Sigmoid colon (tissue), 4 donors: ENCODE data around the gene PCID2.

Experiments used
- POLR2A ChIP-seq, 2 donors: fragments of 450-650 bp; IDR thresholded peaks; one replicate each; pipeline ENCODE4 v1.6.1; 2016; ENCODE audit warnings: antibody characterized with exemption in 2 of 2, mild to moderate bottlenecking in 2 of 2, moderate library complexity in 2 of 2
- POLR2AphosphoS5 ChIP-seq, 4 donors: sonication (generic); formaldehyde crosslinking; IDR thresholded peaks; one replicate each; pipeline ENCODE4 v1.6.1; 2017; ENCODE audit warnings: antibody characterized with exemption in 4 of 4
- TF ChIP-seq, protein P1 (sequence below), 4 experiments: fragments of 450-650 bp in 3 of 4; fragments of 200-600 bp in 1 of 4; IDR thresholded peaks; one replicate each; pipeline ENCODE4 v1.5.1; 2016 to 2019; ENCODE audit warnings: antibody characterized with exemption in 4 of 4, mild to moderate bottlenecking in 3 of 4, moderate library complexity in 2 of 4

DNA sequence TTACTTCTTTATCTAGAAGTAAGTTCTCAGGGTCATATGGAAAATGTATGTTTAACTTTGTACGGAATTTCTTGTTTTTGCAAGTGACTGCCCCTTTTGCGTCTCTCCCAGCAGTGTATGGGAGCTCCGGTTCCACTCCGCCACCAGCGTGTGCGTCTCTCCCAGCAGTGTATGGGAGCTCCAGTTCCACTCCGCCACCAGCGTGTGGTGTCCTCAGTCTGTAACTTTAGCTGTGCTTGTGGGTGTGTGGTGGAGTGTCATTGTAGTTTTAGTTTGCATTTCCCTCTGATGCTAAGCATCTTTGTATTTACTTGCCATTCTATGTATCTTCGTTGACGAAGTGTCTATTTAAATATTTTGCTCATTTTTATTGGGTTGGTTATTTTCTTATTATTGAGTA lies 3.3 kb upstream of the PCID2 start:
- TF ChIP-seq POLR2A (IDR thresholded peaks at IDR 0.05), result no peak
- TF ChIP-seq, protein P1, sequence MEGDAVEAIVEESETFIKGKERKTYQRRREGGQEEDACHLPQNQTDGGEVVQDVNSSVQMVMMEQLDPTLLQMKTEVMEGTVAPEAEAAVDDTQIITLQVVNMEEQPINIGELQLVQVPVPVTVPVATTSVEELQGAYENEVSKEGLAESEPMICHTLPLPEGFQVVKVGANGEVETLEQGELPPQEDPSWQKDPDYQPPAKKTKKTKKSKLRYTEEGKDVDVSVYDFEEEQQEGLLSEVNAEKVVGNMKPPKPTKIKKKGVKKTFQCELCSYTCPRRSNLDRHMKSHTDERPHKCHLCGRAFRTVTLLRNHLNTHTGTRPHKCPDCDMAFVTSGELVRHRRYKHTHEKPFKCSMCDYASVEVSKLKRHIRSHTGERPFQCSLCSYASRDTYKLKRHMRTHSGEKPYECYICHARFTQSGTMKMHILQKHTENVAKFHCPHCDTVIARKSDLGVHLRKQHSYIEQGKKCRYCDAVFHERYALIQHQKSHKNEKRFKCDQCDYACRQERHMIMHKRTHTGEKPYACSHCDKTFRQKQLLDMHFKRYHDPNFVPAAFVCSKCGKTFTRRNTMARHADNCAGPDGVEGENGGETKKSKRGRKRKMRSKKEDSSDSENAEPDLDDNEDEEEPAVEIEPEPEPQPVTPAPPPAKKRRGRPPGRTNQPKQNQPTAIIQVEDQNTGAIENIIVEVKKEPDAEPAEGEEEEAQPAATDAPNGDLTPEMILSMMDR (IDR thresholded peaks at IDR 0.05), result no peak
- no peak for TF ChIP-seq POLR2AphosphoS5 (IDR thresholded peaks at IDR 0.05)
